ENCODE results near the gene PRG2.
"Not testable (repeated sequence)": the region's sequence is repeated elsewhere in the genome, so short reads cannot be mapped to it uniquely, and the experiment has no call there.

Gene PRG2

GRCh38 chr11:57418131-57418530 lies 27.7 kb upstream of the PRG2 start:
- no peak for FAIRE-seq

- no peak for FAIRE-seq
Measured at GRCh38 chr11:57417056-57417455, 26.6 kb upstream of the PRG2 start.

- FAIRE-seq, result no peak
Measured at GRCh38 chr11:57416436-57416835, 26.0 kb upstream of the PRG2 start.

- no peak for FAIRE-seq
Measured at GRCh38 chr11:57414612-57415212, 24.3 kb upstream of the PRG2 start.

DNA sequence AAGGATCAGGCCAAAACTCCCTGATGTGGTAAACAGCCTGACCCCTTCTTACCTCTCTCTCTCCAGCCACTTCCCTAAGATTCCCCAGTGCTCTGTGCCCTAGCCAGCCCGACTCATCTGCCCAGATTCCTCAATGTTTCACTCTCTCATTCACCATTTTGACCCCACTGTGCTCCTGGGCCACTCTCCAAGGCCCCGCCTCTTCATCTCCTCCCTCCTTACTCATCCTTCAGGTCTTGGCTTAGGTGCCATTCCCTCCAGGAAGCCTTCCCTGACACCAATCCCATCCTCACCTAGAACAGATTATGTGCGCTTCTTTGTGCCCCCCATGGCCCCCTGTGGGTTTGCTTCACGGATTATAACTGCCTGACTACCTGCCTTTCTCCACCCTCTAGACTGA lies 23.2 kb upstream of the PRG2 start:
- no peak for FAIRE-seq

DNA sequence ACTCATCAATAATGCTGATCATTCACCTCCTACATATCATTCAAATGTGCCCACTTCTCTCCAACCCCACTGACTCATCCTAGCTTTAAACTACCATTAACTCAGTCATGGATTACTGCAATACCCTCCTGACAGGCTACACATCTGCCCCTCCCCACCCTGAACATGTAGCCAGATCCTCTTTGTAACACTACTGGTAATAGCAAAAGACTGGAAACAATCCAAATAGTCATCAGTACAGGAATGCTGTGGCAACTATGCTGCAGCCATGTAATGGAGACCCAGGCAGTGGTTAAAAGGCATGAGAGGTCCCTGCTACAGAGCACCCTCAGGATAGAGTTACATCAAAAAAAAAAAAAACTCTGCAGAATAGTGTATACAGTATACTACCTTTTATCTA lies 19.8 kb upstream of the PRG2 start:
- no peak for FAIRE-seq

DNA sequence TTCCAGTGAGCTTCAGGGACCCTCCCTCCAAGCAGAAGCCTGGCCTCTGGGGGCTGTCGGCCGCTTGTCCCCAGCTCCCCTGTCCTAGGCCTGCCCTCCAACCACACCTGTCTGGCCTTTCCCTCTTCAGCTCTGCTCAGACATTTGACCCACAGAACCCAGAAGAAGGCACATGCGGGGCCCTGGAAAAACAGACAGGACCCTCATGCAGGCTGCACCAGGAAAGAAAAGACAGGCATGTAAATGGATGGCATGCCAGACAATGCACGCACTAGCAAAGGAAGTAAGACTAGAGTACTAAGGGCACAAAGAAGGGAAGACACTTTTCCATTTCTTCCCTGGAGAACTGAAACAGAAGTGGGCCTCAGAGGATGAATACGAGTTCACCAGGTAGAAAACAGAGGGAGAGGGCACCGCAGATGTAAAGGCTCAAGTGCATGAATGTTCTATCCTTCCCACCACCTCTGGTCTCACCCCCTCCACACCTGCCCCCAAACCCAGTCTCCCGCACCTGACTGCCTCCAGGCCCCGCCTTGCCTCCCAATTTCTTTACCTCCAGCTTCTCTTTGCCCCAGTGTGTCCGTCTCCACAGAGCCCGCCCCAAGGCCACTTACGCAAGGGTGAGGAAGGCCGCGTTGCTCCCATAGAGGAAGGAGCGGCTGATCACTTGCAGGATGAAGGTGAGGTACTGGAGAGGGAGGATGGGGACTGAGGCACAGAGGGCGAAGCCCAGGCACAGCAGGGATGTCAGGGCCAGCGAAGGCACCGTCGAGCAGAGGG lies 19.1 kb upstream of the PRG2 start:
- no peak for FAIRE-seq

DNA sequence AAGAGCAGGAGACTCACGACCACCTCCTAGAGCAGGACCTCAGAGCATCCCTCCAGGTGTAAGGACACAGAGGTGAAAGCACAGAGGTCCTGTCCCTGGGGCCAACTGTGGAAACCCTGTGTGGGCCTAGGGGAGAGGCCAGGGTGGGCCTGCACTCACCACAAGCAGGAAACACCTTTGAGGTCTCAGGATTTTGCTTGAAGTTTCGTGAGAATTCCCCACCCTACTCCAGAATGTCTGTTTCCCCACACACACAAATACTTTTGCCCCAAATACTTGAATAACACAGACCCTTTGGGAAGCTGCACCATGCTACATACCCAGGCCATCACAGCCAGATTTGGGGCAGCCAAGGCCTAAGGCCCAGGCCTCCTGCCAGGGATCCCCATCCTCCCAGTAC lies 18.3 kb upstream of the PRG2 start:
- no peak for FAIRE-seq

DNA sequence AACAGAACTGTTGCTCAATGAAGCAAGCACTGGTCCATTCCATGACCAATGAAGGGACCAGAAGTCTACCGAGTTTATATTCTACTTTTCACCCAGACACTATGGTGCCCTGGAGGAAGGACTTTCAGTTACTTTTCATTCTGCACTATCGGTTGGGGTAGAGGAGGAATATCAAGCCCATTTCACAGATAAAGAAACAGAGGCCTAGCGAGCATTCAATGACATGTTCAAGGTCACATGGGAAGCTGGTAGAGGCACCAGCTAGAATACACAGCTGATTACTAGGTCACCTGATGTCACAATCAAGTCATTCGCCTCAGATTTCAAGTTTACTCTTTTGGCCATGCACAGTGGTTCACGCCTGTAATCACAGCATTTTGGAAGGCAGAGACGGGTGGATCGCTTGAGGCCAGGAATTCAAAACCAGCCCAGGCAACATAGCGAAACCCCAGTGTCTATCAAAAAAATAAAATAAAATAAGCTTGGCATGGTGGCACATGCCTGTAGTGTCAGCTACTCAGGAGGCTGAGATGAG lies 17.6 kb upstream of the PRG2 start:
- FAIRE-seq, result no peak

DNA sequence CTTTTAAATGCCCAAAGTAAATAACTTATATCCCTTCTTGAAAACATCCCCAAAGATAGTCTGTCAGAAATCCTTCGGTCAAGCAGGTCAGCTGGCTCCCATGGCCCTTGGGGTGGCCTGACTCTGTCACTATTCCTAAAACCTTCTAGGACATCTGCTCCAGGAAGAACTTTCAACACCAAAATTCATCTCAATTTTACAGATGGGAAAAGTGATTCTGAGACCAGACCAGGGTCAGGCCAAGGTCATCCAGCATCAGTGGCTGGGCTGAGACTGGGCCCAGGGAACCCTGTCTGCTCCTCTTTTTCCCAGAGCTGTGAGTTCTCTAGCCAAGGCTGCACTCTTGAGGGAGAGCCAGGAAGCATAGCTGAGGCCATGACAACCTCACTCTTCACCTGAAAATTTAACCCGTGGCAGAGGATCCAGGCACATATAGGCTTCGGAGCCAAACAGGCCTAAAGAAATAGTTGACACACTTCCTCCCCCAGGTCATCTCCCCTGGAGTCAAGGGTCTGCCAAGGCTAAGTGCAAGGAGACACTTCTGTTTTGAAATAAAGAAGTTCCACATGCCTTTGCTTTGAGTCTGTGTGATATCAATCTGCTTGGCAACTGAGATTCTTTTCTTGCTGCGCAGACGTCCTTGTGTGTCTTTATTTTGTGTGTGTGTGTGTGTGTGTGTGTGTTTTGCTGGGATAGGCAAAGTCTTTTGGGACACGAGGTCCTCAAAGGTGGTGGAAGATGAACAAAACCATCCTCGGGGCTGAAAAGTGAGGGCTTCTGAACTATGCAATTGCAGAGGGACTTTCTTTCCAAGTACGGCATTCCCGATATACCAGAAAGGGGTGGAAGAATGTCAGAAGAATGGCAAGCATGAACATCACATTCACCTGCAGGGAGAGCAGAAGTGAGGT lies 16.8 kb upstream of the PRG2 start:
- FAIRE-seq, result no peak

GRCh38 chr11:57406337-57406904 lies 16.0 kb upstream of the PRG2 start:
- FAIRE-seq, result no peak

GRCh38 chr11:57405271-57405860 lies 14.9 kb upstream of the PRG2 start:
- no peak for FAIRE-seq

GRCh38 chr11:57403802-57404147 lies 13.3 kb upstream of the PRG2 start:
- no peak for FAIRE-seq

DNA sequence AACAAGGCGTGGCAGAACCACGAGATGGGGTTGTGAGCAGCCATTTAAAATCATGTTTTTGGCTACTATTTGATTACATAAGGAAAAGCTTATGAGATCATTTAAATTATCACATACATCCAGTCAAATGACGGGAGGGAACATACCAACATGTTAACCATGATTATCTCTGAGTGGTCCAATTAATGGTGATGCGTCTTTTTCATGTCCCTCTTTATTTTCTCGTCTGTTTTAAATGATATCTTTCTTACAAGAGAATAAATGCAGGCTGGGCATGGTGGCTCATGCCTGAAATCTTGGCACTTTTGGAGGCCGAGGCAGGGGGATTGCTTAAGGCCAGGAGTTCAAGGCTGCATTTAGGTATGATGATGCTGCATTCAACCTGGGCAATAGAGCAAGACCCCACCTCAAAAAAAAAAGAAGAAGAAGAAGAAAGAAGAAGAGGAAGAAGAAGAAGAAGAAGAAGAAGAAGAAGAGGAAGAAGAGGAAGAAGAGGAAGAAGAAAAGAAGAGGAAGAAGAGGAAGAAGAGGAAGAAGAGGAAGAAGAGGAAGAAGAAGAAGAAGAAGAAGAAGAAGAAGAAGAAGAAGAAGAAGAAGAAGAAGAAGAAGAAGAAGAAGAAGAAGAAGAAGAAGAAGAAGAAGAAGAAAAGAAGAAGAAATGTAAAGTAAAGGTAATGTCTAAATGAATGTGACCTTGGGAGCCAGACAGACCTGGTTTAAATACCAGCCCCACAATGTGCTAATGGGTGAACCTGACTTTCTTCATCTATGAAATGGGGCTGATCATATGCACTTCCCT lies 12.8 kb upstream of the PRG2 start:
- not testable (repeated sequence) for FAIRE-seq

DNA sequence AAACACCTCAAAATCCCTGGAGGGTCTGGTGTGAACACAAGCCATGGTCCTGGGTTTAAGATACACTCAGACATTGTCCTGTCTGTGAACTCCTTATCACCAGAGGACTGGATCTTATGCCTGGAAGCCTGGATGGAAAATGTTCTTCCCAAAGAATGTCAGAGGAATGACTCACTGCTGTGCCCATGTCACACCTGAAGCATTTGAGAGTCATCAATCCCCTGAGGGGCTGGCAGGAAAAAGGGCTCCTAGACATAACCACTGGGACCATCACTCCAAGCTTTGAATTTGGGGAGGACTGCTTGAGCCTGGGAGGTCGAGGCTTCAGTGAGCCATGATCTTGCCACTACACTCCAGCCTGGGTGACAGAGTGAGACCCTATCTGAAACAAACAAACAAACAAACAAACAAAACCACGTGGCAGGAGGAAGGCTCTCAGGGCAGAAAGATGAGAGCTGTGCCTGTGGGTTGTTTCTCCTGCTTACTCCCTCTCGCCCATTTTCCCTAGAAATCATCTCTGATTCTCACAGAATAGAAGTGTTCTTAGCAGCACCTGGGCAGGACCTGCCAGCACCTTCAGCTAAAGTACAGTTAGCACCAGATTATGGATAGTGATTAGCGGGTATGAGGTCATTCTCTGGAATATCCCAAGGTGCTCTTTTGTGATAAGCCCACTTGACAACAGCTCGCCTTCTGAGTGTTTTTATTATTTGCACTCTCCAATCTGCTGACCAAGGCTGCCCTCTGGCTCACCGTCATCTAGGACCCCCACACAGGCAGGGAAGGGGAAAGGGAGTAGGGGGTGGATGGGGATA lies 11.9 kb upstream of the PRG2 start:
- FAIRE-seq, result no peak

DNA sequence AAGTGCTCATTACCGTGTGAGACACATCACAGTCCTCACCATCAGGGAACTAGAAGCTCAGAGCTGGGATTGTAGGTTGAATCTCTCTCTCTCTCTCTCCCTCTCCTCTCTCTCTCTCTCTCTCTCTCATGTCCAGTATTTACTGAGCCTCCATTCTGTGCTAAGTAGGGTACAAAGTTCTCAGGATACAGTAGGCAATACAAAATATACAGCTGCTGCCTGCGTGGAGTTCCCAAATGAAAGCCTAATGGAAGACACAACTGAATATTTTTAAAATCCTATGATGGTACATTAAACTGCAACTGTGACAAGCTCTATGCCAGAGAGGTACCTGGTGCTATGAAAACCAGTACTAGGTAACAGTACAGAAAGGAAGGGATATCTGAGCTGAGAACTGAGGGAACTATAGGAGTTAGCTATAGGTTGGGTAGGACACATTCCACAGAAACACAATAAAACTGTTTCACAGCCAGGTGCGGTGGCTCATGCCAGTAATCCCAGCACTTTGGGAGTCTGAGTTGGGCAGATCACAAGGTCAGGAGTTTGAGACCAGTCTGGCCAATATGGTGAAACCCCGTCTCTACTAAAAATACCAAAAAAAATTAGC lies 9.6 kb upstream of the PRG2 start:
- no peak for FAIRE-seq

DNA sequence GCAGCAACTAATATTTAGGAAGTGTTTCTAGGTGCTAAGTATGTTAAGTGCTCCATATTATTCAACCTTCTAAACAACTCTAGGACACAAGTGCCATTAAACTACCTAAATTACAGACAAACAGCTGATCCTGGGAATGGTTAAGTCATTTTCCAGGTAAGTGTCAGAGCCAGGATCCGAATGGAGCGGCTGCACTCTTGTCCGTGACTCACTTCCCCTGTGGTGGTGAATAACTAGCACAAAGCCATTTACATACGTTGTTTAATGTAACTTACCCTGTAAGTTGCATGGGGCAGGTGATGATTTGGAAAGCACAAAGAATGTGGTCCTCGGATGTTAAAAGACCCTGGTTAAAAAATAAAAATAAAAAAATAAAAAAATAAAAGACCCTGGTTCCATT lies 8.8 kb upstream of the PRG2 start:
- no peak for FAIRE-seq

GRCh38 chr11:57397394-57397990 lies 7.0 kb upstream of the PRG2 start:
- no peak for FAIRE-seq

DNA sequence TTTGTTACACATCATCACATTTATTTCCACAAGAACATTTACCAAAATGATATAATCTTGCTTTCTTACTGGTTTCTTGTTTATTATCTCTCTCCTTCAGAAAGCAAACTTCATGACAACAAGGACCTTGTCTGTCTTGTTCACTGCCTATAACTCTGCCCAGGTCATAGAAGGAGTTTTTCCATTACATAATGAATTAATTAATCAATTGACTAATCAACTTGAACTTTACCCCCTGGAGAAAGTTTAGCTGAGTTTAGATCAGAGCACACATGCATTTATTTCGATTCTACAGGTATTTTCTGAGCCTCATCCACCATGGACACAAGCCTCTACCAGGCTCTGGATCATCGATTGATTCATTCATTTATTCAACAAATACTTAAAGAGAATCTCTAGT lies 6.3 kb upstream of the PRG2 start:
- no peak for FAIRE-seq

All from G401.6 (cell line).